OCI-LY3 (cell line): ENCODE results near the gene CACFD1.

Experiments
- H2AFZ ChIP-seq: fragments of 200-600, 300-600 bp; shearing (Covaris generic); 2 replicates; pipeline ENCODE4 v1.6.0; 2014; ENCODE audit warnings: antibody characterized with exemption, low read depth, low read length
- H3K27ac ChIP-seq: fragments of 200-600, 300-600 bp; sonication (generic); 2 replicates; pipeline ENCODE4 v1.5.1; 2014; ENCODE audit warnings: mild to moderate bottlenecking, low read length, moderate library complexity, mixed read lengths
- H3K27me3 ChIP-seq: fragments of 200-600, 300-600 bp; sonication (generic); 2 replicates; pipeline ENCODE4 v1.6.1; 2014; ENCODE audit warnings: low read depth, low read length, mixed read lengths
- H3K36me3 ChIP-seq: fragments of 200-600, 300-600 bp; sonication (generic); replicated peaks from 2 replicates; pipeline ENCODE3; 2014; ENCODE audit warnings: low read depth, low read length, mixed read lengths
- H3K4me1 ChIP-seq: fragments of 300-600, 200-600 bp; sonication (generic); 2 replicates; pipeline ENCODE4 v1.6.1; 2014; ENCODE audit warnings: low read length, mixed read lengths
- H3K4me2 ChIP-seq: fragments of 200-600, 300-600 bp; sonication (generic); 2 replicates; pipeline ENCODE4 v1.6.1; 2014; ENCODE audit warnings: low read length, mixed read lengths
- H3K4me3 ChIP-seq: fragments of 300-600, 200-600 bp; sonication (generic); 2 replicates; pipeline ENCODE4 v1.5.1; 2014; ENCODE audit warnings: antibody characterized with exemption, mild to moderate bottlenecking, low read length, moderate library complexity
- H3K79me2 ChIP-seq: fragments of 300-600, 200-600 bp; shearing (Covaris generic); 2 replicates; pipeline ENCODE4 v1.6.1; 2014; ENCODE audit warnings: mild to moderate bottlenecking, low read length, mixed read lengths
- H3K9ac ChIP-seq: fragments of 300-600, 200-600 bp; shearing (Covaris generic); 2 replicates; pipeline ENCODE4 v1.6.0; 2014; ENCODE audit warnings: mild to moderate bottlenecking, low read length, moderate library complexity
- H3K9me3 ChIP-seq: fragments of 200-600, 300-600 bp; shearing (Covaris generic); 2 replicates; pipeline ENCODE4 v1.6.1; 2014; ENCODE audit warnings: low read length, mixed read lengths; ENCODE audit not compliant: insufficient read depth
- H4K20me1 ChIP-seq: fragments of 200-600, 300-600 bp; sonication (generic); 2 replicates; pipeline ENCODE4 v1.6.1; 2016; ENCODE audit warnings: low read length, mixed read lengths; ENCODE audit not compliant: insufficient read depth
- EZH2phosphoT487 ChIP-seq: fragments of 200-600 bp; shearing (Covaris generic); IDR thresholded peaks from 2 replicates; pipeline ENCODE4 v1.6.1; 2018; ENCODE audit warnings: antibody characterized with exemption, mixed run types, low read depth
- TF ChIP-seq, protein P1 (sequence below): fragments of 200-600, 300-600 bp; sonication (generic); IDR thresholded peaks from 2 replicates; pipeline ENCODE4 v1.5.1; 2014; ENCODE audit warnings: antibody characterized with exemption, low read length, low read depth

CACFD1 gene

DNA sequence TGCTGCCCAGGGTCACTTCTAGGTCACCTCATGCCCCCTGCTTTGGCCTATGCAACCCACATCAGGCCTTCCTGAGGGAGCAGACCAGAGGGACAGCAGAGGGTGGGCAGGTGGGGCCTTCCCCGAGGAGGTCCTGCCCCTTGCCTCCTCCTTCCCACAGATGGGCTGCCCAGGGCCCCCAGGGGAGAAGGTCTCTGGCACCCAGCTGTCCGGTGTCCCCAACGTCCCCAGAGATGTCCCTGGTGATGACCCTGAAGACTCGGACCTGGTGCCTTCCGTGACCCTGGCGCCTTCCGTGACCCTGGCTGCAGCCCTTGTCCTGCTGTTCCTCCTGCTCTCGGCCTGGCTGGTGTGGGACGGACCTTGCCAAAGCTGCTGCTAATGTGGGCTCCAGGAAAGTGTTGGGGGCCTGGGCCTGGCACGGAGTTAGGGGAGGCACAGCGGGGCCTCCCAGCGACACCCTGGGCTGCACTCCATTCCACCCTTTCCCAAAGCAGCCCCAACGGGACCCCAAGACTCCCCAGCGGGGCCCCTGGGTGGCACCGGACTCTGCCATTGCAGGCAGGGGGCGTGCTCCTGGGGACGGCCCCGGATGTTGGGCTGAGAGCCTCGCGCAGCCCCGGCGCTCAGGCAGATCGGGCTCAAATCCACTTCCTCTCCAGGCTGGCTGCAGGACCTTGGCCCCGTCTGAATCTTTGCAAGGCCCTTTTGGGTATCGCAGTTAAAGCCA, 25.9 kb downstream of the CACFD1 start:
- Histone ChIP-seq H3K4me2 (peak overlapping the region; percentile 100), H2AFZ (peak overlapping the region; percentile 94)

DNA sequence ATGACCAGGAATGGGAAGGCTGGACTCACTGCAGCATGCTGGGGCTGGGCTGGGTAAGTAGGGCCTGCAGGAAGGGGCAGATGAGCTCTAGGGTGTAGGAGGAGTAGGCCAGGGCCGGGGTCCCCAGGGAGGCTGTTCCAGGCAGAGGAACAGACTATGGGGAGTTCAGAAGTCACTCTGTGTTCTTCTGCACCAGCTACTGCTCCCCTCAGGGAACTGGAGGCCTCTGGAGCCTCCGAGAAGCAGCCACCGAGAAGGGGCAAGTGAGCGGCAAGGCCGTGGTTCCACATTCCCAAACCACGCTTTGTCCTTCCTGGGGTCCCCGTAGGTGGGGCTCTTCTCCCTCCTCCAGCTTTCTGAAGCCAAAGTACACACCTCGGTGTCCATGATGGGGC, 27.6 kb downstream of the CACFD1 start:
- Histone ChIP-seq H3K36me3 (no peaks in the 10 kb centered on the region), H2AFZ (no peak overlapping the region), H3K4me2 (no peak overlapping the region), H3K79me2 (no peaks in the 10 kb centered on the region), H4K20me1 (no peaks in the 10 kb centered on the region), H3K27ac (no peak overlapping the region), H3K4me3 (no peak overlapping the region), H3K9me3 (no peaks in the 10 kb centered on the region), H3K9ac (no peak overlapping the region), H3K4me1 (peaks cover 8% of the 10 kb centered on the region), H3K27me3 (peaks cover 22% of the 10 kb centered on the region)
- TF ChIP-seq, protein P1, sequence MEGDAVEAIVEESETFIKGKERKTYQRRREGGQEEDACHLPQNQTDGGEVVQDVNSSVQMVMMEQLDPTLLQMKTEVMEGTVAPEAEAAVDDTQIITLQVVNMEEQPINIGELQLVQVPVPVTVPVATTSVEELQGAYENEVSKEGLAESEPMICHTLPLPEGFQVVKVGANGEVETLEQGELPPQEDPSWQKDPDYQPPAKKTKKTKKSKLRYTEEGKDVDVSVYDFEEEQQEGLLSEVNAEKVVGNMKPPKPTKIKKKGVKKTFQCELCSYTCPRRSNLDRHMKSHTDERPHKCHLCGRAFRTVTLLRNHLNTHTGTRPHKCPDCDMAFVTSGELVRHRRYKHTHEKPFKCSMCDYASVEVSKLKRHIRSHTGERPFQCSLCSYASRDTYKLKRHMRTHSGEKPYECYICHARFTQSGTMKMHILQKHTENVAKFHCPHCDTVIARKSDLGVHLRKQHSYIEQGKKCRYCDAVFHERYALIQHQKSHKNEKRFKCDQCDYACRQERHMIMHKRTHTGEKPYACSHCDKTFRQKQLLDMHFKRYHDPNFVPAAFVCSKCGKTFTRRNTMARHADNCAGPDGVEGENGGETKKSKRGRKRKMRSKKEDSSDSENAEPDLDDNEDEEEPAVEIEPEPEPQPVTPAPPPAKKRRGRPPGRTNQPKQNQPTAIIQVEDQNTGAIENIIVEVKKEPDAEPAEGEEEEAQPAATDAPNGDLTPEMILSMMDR, result no peak
- no peak for TF ChIP-seq EZH2phosphoT487

More for the DNA sequence above, 25.9 kb downstream of the CACFD1 start:
- Histone ChIP-seq H3K27ac (no peak overlapping the region), H3K4me1 (peaks cover 8% of the 10 kb centered on the region), H3K9me3 (no peaks in the 10 kb centered on the region), H3K9ac (peak overlapping the region; percentile 72), H3K27me3 (peaks cover 22% of the 10 kb centered on the region), H3K4me3 (peak overlapping the region; percentile 78), H3K79me2 (no peaks in the 10 kb centered on the region), H4K20me1 (no peaks in the 10 kb centered on the region), H3K36me3 (no peaks in the 10 kb centered on the region)
- TF ChIP-seq, protein P1, result no peak
- no peak for TF ChIP-seq EZH2phosphoT487

DNA sequence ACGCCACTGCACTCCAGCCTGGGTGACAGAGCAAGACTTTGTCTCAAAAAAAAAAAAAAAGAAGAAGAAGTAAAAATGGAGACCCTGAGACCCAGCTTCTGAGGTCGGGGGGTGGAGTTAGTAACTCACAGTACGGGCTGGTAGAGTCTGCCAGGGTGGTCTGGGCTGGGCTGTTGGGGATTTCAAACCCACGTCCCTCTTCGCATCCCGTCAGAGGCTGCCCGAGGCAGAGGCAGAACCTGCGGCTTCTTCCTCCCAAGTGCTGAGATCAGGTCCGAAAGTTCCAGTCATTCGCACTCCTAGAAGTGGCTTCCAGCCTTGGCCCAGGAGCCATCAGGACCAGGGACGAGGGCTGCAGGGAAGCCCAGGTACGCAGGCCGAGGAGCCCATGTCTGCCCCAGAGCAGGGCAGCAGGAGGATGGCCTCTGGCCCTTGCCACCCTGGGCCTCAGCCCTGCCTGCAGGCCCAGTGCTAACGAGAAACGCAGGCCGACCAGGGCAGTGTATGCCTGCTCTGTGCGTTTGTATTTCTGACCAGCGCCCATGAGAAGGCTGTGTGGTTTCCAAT, 29.0 kb downstream of the CACFD1 start:
- Histone ChIP-seq H3K9me3 (no peaks in the 10 kb centered on the region), H3K27me3 (peaks cover 14% of the 10 kb centered on the region), H3K79me2 (no peaks in the 10 kb centered on the region), H3K9ac (no peak overlapping the region), H4K20me1 (no peaks in the 10 kb centered on the region), H2AFZ (no peak overlapping the region), H3K4me2 (no peak overlapping the region), H3K4me3 (no peak overlapping the region), H3K4me1 (peaks cover 8% of the 10 kb centered on the region), H3K36me3 (no peaks in the 10 kb centered on the region), H3K27ac (no peak overlapping the region)
- TF ChIP-seq EZH2phosphoT487, result no peak
- TF ChIP-seq, protein P1, result no peak

DNA sequence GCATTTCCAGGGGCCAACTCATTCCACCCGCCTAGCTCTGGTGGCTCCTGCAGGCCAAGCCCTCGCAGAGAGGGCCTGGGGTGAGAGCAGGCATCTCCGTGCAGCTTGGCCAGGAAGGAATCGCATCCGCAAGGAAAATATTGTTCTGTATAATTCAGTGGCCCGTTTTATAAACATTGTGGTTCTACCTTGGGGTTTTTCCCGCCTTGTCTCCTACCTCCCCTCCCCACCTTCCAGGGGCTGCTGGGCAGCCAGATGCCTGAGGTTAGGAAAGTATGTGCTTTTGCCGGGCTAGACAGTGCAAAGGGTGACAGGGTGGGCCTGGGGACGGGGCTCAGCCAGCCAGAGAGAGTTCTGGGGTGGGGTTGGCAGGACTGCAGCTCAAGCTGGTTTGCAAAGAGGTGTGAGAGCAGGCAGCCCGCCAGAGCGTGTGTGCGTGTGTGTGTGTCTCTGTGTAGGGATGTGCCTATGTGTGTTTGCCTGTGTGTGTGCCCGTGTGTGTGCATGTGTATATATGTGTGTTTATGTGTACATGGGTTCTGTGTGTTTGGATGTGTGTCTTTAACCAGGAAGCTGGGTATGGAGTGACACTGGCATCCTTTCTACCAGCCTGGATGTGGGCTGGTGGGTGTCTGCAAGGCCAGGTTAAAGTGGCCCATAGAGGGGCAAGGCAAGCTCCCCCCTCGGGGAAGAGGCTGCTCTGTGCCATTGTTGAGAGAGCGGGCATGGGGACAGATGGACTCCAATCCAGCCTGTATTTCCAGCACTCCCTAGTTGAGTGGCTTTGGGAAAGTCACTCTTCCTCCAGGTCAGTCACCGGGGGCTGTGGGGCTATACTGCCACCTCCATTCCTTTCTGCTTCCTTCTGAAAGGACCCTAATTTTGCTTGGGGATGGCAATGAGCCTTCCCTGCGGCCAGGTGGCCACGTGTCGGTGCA, 29.7 kb downstream of the CACFD1 start:
- no peak overlapping the region for H3K4me3 ChIP-seq
- H3K36me3 ChIP-seq, result no peaks in the 10 kb centered on the region
- H3K27ac ChIP-seq, result no peak overlapping the region
- no peak overlapping the region for H3K9ac ChIP-seq
- no peaks in the 10 kb centered on the region for H3K9me3 ChIP-seq
- TF ChIP-seq, protein P1, result no peak
- no peak for TF ChIP-seq EZH2phosphoT487
- H2AFZ ChIP-seq, result no peak overlapping the region
- no peaks in the 10 kb centered on the region for H4K20me1 ChIP-seq
- peaks cover 13% of the 10 kb centered on the region for H3K27me3 ChIP-seq
- peaks cover 8% of the 10 kb centered on the region for H3K4me1 ChIP-seq
- H3K79me2 ChIP-seq, result no peaks in the 10 kb centered on the region
- H3K4me2 ChIP-seq, result no peak overlapping the region
